ENCODE measurements around the gene SH3PXD2A. TPM values are rescaled to one million over a fixed set of nuclear protein-coding genes. Genes with fewer than 3 reads are reported as not detected.

Gene SH3PXD2A
- total RNA-seq, 1 experiment from 2014 or later: 3.1 TPM

- DNase-seq (ENCODE audit: low read depth): no peak
- in situ Hi-C loops (cut with HindIII; ENCODE audit: low pct_unique_long_range_greater_than_20kb, low sequenced_read_pairs): no loop called here
Measured at GRCh38 chr10:103838862-103839518, 16.4 kb downstream of the SH3PXD2A start.

- in situ Hi-C loops (cut with HindIII; ENCODE audit: low pct_unique_long_range_greater_than_20kb, low sequenced_read_pairs): no loop called here
- DNase-seq (ENCODE audit: low read depth): no peak
Measured at GRCh38 chr10:103838070-103838395, 17.3 kb downstream of the SH3PXD2A start.

- in situ Hi-C loops (cut with HindIII; ENCODE audit: low pct_unique_long_range_greater_than_20kb, low sequenced_read_pairs): no loop called here
- DNase-seq (ENCODE audit: low read depth): no peak
Measured at GRCh38 chr10:103837370-103838069, 17.9 kb downstream of the SH3PXD2A start.

GRCh38 chr10:103836861-103837260, 18.5 kb downstream of the SH3PXD2A start:
- no peak for DNase-seq (ENCODE audit: low read depth)
- in situ Hi-C loops (cut with HindIII; ENCODE audit: low pct_unique_long_range_greater_than_20kb, low sequenced_read_pairs): no loop called here

- DNase-seq (ENCODE audit: low read depth): no peak
- in situ Hi-C loops (cut with HindIII; ENCODE audit: low pct_unique_long_range_greater_than_20kb, low sequenced_read_pairs): no loop called here
Measured at GRCh38 chr10:103836273-103836672, 19.1 kb downstream of the SH3PXD2A start.

GRCh38 chr10:103835096-103836050, 20.0 kb downstream of the SH3PXD2A start:
- no peak for DNase-seq (ENCODE audit: low read depth)
- in situ Hi-C loops (cut with HindIII; ENCODE audit: low pct_unique_long_range_greater_than_20kb, low sequenced_read_pairs): no loop called here

- DNase-seq (ENCODE audit: low read depth): no peak
- in situ Hi-C loops (cut with HindIII; ENCODE audit: low pct_unique_long_range_greater_than_20kb, low sequenced_read_pairs): no loop called here
Measured at GRCh38 chr10:103834436-103835095, 20.8 kb downstream of the SH3PXD2A start.

GRCh38 chr10:103833731-103834365, 21.5 kb downstream of the SH3PXD2A start:
- in situ Hi-C loops (cut with HindIII; ENCODE audit: low pct_unique_long_range_greater_than_20kb, low sequenced_read_pairs): no loop called here
- DNase-seq (ENCODE audit: low read depth): no peak

- DNase-seq (ENCODE audit: low read depth): no peak
- in situ Hi-C loops (cut with HindIII; ENCODE audit: low pct_unique_long_range_greater_than_20kb, low sequenced_read_pairs): no loop called here
Measured at GRCh38 chr10:103832806-103833205, 22.6 kb downstream of the SH3PXD2A start.

GRCh38 chr10:103829838-103830465, 25.4 kb downstream of the SH3PXD2A start:
- no peak for DNase-seq (ENCODE audit: low read depth)

GRCh38 chr10:103829278-103829677, 26.1 kb downstream of the SH3PXD2A start:
- in situ Hi-C loops (cut with HindIII; ENCODE audit: low pct_unique_long_range_greater_than_20kb, low sequenced_read_pairs): no loop called here
- no peak for DNase-seq (ENCODE audit: low read depth)

More at GRCh38 chr10:103829838-103830465, 25.4 kb downstream of the SH3PXD2A start:
- in situ Hi-C loops (cut with HindIII; ENCODE audit: low pct_unique_long_range_greater_than_20kb, low sequenced_read_pairs): no loop called here

- no peak for DNase-seq (ENCODE audit: low read depth)
- in situ Hi-C loops (cut with HindIII; ENCODE audit: low pct_unique_long_range_greater_than_20kb, low sequenced_read_pairs): no loop called here
Measured at GRCh38 chr10:103828587-103829197, 26.7 kb downstream of the SH3PXD2A start.

- DNase-seq (ENCODE audit: low read depth): no peak
- in situ Hi-C loops (cut with HindIII; ENCODE audit: low pct_unique_long_range_greater_than_20kb, low sequenced_read_pairs): no loop called here
Measured at GRCh38 chr10:103828107-103828506, 27.3 kb downstream of the SH3PXD2A start.

GRCh38 chr10:103826885-103827284, 28.5 kb downstream of the SH3PXD2A start:
- no peak for DNase-seq (ENCODE audit: low read depth)
- in situ Hi-C loops (cut with HindIII; ENCODE audit: low pct_unique_long_range_greater_than_20kb, low sequenced_read_pairs): no loop called here

GRCh38 chr10:103824281-103824680, 31.1 kb downstream of the SH3PXD2A start:
- in situ Hi-C loops (cut with HindIII; ENCODE audit: low pct_unique_long_range_greater_than_20kb, low sequenced_read_pairs): no loop called here
- DNase-seq (ENCODE audit: low read depth): no peak

GRCh38 chr10:103823706-103824272, 31.6 kb downstream of the SH3PXD2A start:
- DNase-seq (ENCODE audit: low read depth): no peak
- in situ Hi-C loops (cut with HindIII; ENCODE audit: low pct_unique_long_range_greater_than_20kb, low sequenced_read_pairs): no loop called here

GRCh38 chr10:103822800-103823199, 32.6 kb downstream of the SH3PXD2A start:
- in situ Hi-C loops (cut with HindIII; ENCODE audit: low pct_unique_long_range_greater_than_20kb, low sequenced_read_pairs): no loop called here

More at GRCh38 chr10:103822800-103823199, 32.6 kb downstream of the SH3PXD2A start:
- no peak for DNase-seq (ENCODE audit: low read depth)

All from Caki2 (cell line).